GM10847 (cell line): ENCODE measurements around the gene ZNF669.

Source experiments
- POLR2A ChIP-seq: IDR thresholded peaks from 2 replicates; pipeline ENCODE4 v1.6.1; 2011; ENCODE audit not compliant: insufficient read length; ENCODE audit errors: extremely low read depth

ZNF669 gene

GRCh38 chr1:247103859-247104591, at the start of gene ZNF669:
Gene ZNF669, minus strand, starts transcription at chr1:247104356. Its CDS starts 157 bp downstream, at chr1:247104199.
- TF ChIP-seq POLR2A = peak; percentile 85

- TF ChIP-seq POLR2A = no peak
Observed at GRCh38 chr1:247147781-247148180, 43.6 kb upstream of the ZNF669 start.

- no peak for TF ChIP-seq POLR2A
Observed at GRCh38 chr1:247146671-247147070, 42.5 kb upstream of the ZNF669 start.

- TF ChIP-seq POLR2A = no peak
Observed at GRCh38 chr1:247145279-247145678, 41.1 kb upstream of the ZNF669 start.

GRCh38 chr1:247131236-247131635, 27.1 kb upstream of the ZNF669 start:
- no peak for TF ChIP-seq POLR2A

GRCh38 chr1:247121382-247121781, 17.2 kb upstream of the ZNF669 start:
- TF ChIP-seq POLR2A = no peak

- TF ChIP-seq POLR2A = no peak
Observed at GRCh38 chr1:247119600-247120407, 15.6 kb upstream of the ZNF669 start.

- TF ChIP-seq POLR2A = no peak
Observed at GRCh38 chr1:247118946-247119446, 14.8 kb upstream of the ZNF669 start.

GRCh38 chr1:247115545-247115944, 11.4 kb upstream of the ZNF669 start:
- TF ChIP-seq POLR2A = no peak

GRCh38 chr1:247115141-247115510, 11.0 kb upstream of the ZNF669 start:
- no peak for TF ChIP-seq POLR2A

GRCh38 chr1:247114351-247115140, 10.4 kb upstream of the ZNF669 start:
- TF ChIP-seq POLR2A = no peak

GRCh38 chr1:247113733-247114271, 9.6 kb upstream of the ZNF669 start:
- TF ChIP-seq POLR2A = no peak

- no peak for TF ChIP-seq POLR2A
Observed at GRCh38 chr1:247113094-247113497, 8.9 kb upstream of the ZNF669 start.

GRCh38 chr1:247112479-247112781, 8.3 kb upstream of the ZNF669 start:
- no peak for TF ChIP-seq POLR2A
